Activated naive CD4-positive, alpha-beta T cell treated with anti-CD3 and anti-CD28 coated beads for 36 hours (primary cell): Measurements from ENCODE around the gene SFTPA2. TPM values are rescaled to one million over a fixed set of nuclear protein-coding genes. Genes with fewer than 3 reads are reported as not detected.
"Not testable (repeated sequence)": the region's sequence is repeated elsewhere in the genome, so short reads cannot be mapped to it uniquely, and the experiment has no call there.

Source experiments
- CTCF ChIA-PET: fragments of 350-600 bp; sonication (Branson Sonifier 250); formaldehyde crosslinking; loops from one replicate; lab custom pipeline; 2021; ENCODE audit warnings: antibody characterized with exemption; lab: Charles Lee
- DNase-seq: peaks from one replicate; pipeline ENCODE4 v3.0.0-alpha.2; 2020
- H3K27ac Mint-ChIP-seq: one replicate; pipeline ENCODE4 v1.8.0; 2021; ENCODE audit warnings: mild to moderate bottlenecking, mixed read lengths
- H3K27me3 Mint-ChIP-seq: one replicate; pipeline ENCODE4 v1.8.0; 2021; ENCODE audit warnings: low read depth, mixed read lengths
- H3K36me3 Mint-ChIP-seq: one replicate; pipeline ENCODE4 v1.8.0; 2021; ENCODE audit warnings: low read depth, mixed read lengths
- H3K4me1 Mint-ChIP-seq: one replicate; pipeline ENCODE4 v1.8.0; 2021; ENCODE audit warnings: low read depth, mixed read lengths
- H3K4me3 Mint-ChIP-seq: one replicate; pipeline ENCODE4 v1.8.0; 2021; ENCODE audit warnings: mild to moderate bottlenecking, moderate library complexity, mixed read lengths
- H3K9me3 Mint-ChIP-seq: one replicate; pipeline ENCODE4 v1.8.0; 2021; ENCODE audit warnings: mixed read lengths
- intact Hi-C: fragments of 100-400 bp; cut with micrococcal nuclease; formaldehyde crosslinking; loops from one replicate; pipeline ENCODE4 v1.15.1; 2023
- total RNA-seq, 2 experiments: library from RNA; stranded (reverse); gene quantifications; one replicate each; pipeline ENCODE4 v1.2.3, GENCODE V29; 2021

The SFTPA2 gene
- total RNA-seq, 2 experiments from 2014 or later = not detected

GRCh38 chr10:79555354-79556309, 4.6 kb downstream of the SFTPA2 start:
- intact Hi-C loops = no loop called here
- H3K4me1 Mint-ChIP-seq = no peaks in the 10 kb centered on the region
- H3K36me3 Mint-ChIP-seq = no peaks in the 10 kb centered on the region
- no peaks in the 10 kb centered on the region for H3K27me3 Mint-ChIP-seq
- no peaks in the 10 kb centered on the region for H3K9me3 Mint-ChIP-seq
- CTCF ChIA-PET = no interaction called here
- DNase-seq = no peak
- H3K27ac Mint-ChIP-seq = no peak overlapping the region
- H3K4me3 Mint-ChIP-seq = no peak overlapping the region

DNA sequence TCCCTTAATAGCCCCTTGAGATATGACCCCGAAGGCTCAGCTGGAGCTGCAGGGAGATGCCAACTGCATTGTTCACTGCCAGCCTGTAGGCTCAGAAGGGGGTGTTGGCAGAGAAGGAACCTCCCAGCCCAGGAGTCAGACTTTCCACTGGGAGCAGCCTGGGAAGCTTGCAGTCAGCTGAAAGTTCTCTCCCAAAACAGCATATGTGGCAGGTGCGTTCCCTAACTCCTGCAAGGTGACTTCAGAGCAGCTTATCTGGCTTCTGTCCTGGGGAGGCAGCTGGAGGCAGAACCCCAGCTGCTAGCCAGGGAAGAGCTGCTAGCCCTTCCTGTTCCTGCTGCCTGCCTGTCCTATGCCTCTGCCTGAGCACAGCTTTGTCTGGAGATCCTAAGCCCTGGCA, 8.1 kb downstream of the SFTPA2 start:
- H3K9me3 Mint-ChIP-seq = no peaks in the 10 kb centered on the region
- peaks cover 10% of the 10 kb centered on the region for H3K4me1 Mint-ChIP-seq
- DNase-seq = no peak
- CTCF ChIA-PET = no interaction called here
- intact Hi-C loops = no loop called here
- H3K36me3 Mint-ChIP-seq = no peaks in the 10 kb centered on the region
- no peak overlapping the region for H3K4me3 Mint-ChIP-seq
- H3K27me3 Mint-ChIP-seq = no peaks in the 10 kb centered on the region
- no peak overlapping the region for H3K27ac Mint-ChIP-seq

GRCh38 chr10:79547973-79548372, 12.2 kb downstream of the SFTPA2 start:
- peaks cover 12% of the 10 kb centered on the region for H3K4me1 Mint-ChIP-seq
- intact Hi-C loops = no loop called here
- peaks cover 4% of the 10 kb centered on the region for H3K9me3 Mint-ChIP-seq
- H3K4me3 Mint-ChIP-seq = no peak overlapping the region
- H3K27me3 Mint-ChIP-seq = no peaks in the 10 kb centered on the region
- no peak overlapping the region for H3K27ac Mint-ChIP-seq
- CTCF ChIA-PET = interaction anchor here (0.6 kb wide), 1 partner anchor 396 kb away, joined by 3 read pairs; no protein-coding TSS in a partner anchor
- H3K36me3 Mint-ChIP-seq = no peaks in the 10 kb centered on the region
- DNase-seq = peak; percentile 29

- H3K36me3 Mint-ChIP-seq, intact Hi-C loops, H3K27me3 Mint-ChIP-seq, DNase-seq, H3K9me3 Mint-ChIP-seq, H3K4me3 Mint-ChIP-seq, H3K27ac Mint-ChIP-seq: not testable (repeated sequence)
- CTCF ChIA-PET = interaction anchor here (0.6 kb wide), 1 partner anchor 397 kb away, joined by 3 read pairs; no protein-coding TSS in a partner anchor
- H3K4me1 Mint-ChIP-seq = peaks cover 12% of the 10 kb centered on the region
Measured at GRCh38 chr10:79547128-79547527, 13.1 kb downstream of the SFTPA2 start.

DNA sequence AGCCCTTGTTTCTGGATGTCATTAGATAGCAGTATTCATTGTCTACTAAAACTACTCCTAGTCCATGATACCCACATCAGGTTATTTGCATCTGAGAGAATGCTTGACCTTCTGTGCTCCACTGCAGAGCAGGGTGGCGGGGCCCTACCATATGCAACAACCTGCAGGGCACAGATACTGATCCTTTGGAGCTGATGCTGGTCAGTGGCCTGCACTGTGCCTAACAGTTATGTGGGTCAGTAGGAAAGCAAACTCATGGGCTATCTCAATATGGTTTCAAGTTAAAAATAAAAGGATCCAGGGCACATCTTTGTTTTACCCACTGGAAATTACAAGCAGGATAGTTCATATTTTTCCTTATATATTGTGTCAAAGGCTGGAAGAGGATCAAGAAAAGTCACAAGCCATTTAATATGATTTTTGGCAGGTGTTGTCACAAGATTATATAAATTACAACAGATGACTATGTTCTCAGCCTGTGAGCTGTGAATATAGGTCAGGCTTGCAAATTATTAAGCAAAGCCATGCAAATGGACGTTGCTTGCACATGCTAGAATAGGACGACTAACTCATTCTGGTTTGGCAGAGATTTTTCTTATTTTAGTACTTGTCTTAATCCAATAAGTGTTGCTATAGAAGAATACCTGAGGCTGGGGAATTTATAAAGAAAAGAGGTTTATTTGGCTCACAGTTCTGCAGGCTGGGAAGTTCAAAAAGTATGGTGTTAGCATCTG, 15.1 kb downstream of the SFTPA2 start:
- H3K4me3 Mint-ChIP-seq, intact Hi-C loops, H3K27me3 Mint-ChIP-seq, H3K36me3 Mint-ChIP-seq, H3K9me3 Mint-ChIP-seq, CTCF ChIA-PET, H3K27ac Mint-ChIP-seq, DNase-seq: not testable (repeated sequence)
- H3K4me1 Mint-ChIP-seq = peaks cover 12% of the 10 kb centered on the region

GRCh38 chr10:79544408-79544807, 15.8 kb downstream of the SFTPA2 start:
- H3K27me3 Mint-ChIP-seq, DNase-seq, H3K27ac Mint-ChIP-seq, CTCF ChIA-PET, H3K4me3 Mint-ChIP-seq, H3K9me3 Mint-ChIP-seq, intact Hi-C loops, H3K36me3 Mint-ChIP-seq: not testable (repeated sequence)
- H3K4me1 Mint-ChIP-seq = peaks cover 12% of the 10 kb centered on the region

DNA sequence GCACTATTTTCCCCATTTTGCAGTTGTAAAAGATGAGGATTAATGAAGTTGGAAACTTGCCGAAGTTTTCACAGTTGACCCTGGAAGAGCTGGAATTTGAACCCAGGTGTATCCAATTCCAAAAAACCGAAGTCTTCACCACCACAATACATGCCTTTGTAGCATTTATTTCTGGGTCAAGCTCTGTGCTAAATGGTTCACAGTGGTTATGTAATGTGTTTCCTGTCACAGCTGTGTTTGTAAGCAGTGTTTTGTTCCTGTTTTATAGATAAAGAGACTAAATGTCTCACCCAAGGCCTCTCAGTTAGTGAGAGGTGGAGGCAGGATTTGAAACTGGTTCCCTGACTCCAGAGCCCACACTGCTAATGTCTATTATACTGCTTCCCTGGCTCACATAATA, 17.6 kb downstream of the SFTPA2 start:
- Mint-ChIP-seq H3K27ac (no peak overlapping the region), H3K9me3 (peaks cover 4% of the 10 kb centered on the region), H3K36me3 (no peaks in the 10 kb centered on the region), H3K27me3 (no peaks in the 10 kb centered on the region), H3K4me1 (peaks cover 6% of the 10 kb centered on the region), H3K4me3 (no peak overlapping the region)
- no peak for DNase-seq
- intact Hi-C loops = no loop called here
- CTCF ChIA-PET = interaction anchor here (0.6 to 0.7 kb wide), 2 partner anchors 504 to 718 kb away, joined by 3 read pairs; no protein-coding TSS in a partner anchor

DNA sequence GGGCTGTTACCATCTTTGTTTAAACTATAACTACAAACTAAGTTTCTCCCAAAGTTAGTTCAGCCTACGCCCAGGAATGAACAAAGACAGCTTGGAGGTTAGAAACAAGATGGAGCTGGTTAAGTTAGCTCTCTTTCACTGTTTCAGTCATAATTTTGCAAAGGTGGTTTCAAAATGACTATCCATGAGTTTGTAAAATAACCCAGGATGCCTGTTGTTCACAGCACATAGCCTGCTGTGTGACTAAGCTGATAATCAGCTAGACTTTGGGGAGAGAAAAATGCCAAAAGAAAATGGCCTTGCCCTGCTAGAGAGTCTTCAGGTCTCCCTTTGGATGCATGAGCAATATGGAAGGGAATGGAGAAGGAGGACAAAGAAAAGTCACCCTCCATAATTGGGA, 19.3 kb downstream of the SFTPA2 start:
- H3K4me3 Mint-ChIP-seq, H3K27ac Mint-ChIP-seq, H3K9me3 Mint-ChIP-seq, DNase-seq, intact Hi-C loops, H3K4me1 Mint-ChIP-seq, H3K36me3 Mint-ChIP-seq, CTCF ChIA-PET, H3K27me3 Mint-ChIP-seq: not testable (repeated sequence)

GRCh38 chr10:79538311-79538710, 21.9 kb downstream of the SFTPA2 start:
- H3K27me3 Mint-ChIP-seq, H3K36me3 Mint-ChIP-seq, H3K4me3 Mint-ChIP-seq, H3K9me3 Mint-ChIP-seq, DNase-seq, intact Hi-C loops, H3K27ac Mint-ChIP-seq, H3K4me1 Mint-ChIP-seq: not testable (repeated sequence)
- CTCF ChIA-PET = interaction anchor here (0.9 to 2.9 kb wide), 6 partner anchors 11 to 509 kb away, joined by 3 to 18 read pairs (median 6); partner anchors contain the start of gene SFTPA1

DNA sequence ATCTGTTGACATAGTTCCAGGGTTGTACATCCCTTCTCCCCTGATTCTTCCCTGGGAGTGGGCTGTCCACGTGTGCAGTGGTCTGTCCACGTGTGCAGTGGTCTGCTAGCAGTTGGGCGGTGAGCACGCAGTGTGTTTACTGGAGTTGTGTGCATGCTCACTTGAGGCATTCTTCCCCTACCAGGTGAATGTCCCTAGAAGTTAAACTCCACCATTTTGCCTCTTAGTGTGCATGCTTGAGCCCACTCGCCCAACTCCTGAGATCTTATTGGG, 26.4 kb downstream of the SFTPA2 start:
- CTCF ChIA-PET = interaction anchor here (0.7 kb wide), 1 partner anchor 231 kb away, joined by 4 read pairs; no protein-coding TSS in a partner anchor
- H3K9me3 Mint-ChIP-seq, H3K27ac Mint-ChIP-seq, H3K27me3 Mint-ChIP-seq, H3K4me3 Mint-ChIP-seq, H3K36me3 Mint-ChIP-seq, intact Hi-C loops, H3K4me1 Mint-ChIP-seq, DNase-seq: not testable (repeated sequence)

GRCh38 chr10:79533142-79533902, 26.9 kb downstream of the SFTPA2 start:
- H3K36me3 Mint-ChIP-seq, H3K9me3 Mint-ChIP-seq, H3K27ac Mint-ChIP-seq, H3K4me1 Mint-ChIP-seq, DNase-seq, H3K4me3 Mint-ChIP-seq, H3K27me3 Mint-ChIP-seq, intact Hi-C loops: not testable (repeated sequence)
- CTCF ChIA-PET = interaction anchor here (0.7 kb wide), 1 partner anchor 231 kb away, joined by 4 read pairs; no protein-coding TSS in a partner anchor

GRCh38 chr10:79528261-79528660, 31.9 kb downstream of the SFTPA2 start:
- H3K27ac Mint-ChIP-seq, H3K36me3 Mint-ChIP-seq, H3K9me3 Mint-ChIP-seq, DNase-seq, intact Hi-C loops, H3K27me3 Mint-ChIP-seq, H3K4me3 Mint-ChIP-seq, H3K4me1 Mint-ChIP-seq: not testable (repeated sequence)
- CTCF ChIA-PET = interaction anchor here (0.6 kb wide), 2 partner anchors 75 to 154 kb away, joined by 3 to 4 read pairs; no protein-coding TSS in a partner anchor
